GM23248 (cell line): ENCODE measurements around the gene JKAMP. TPM values are rescaled to one million over a fixed set of nuclear protein-coding genes. Genes with fewer than 3 reads are reported as not detected.
"Not testable (repeated sequence)": the region's sequence is repeated elsewhere in the genome, so short reads cannot be mapped to it uniquely, and the experiment has no call there.

Experiments
- DNase-seq: peaks from one replicate; pipeline ENCODE4 v3.0.0-alpha.2; 2015
- H2AFZ ChIP-seq: fragments of 200-600 bp; sonication (generic); 2 replicates; pipeline ENCODE4 v1.6.1; 2016; ENCODE audit warnings: antibody characterized with exemption
- H3F3A ChIP-seq: fragments of 200-600 bp; sonication (generic); 2 replicates; pipeline ENCODE4 v1.6.1; 2016; ENCODE audit warnings: mild to moderate bottlenecking, antibody characterized with exemption, mixed run types; ENCODE audit not compliant: insufficient read depth
- H3K27ac ChIP-seq: fragments of 200-600 bp; sonication (generic); 2 replicates; pipeline ENCODE4 v1.5.1; 2016; ENCODE audit warnings: mild to moderate bottlenecking
- H3K27me3 ChIP-seq: fragments of 200-600 bp; sonication (generic); replicated peaks from 2 replicates; pipeline ENCODE4 v1.6.1; 2016; ENCODE audit warnings: mild to moderate bottlenecking; ENCODE audit not compliant: insufficient read depth
- H3K36me3 ChIP-seq: fragments of 200-600 bp; sonication (generic); 2 replicates; pipeline ENCODE4 v1.6.1; 2016; ENCODE audit warnings: low read depth, mild to moderate bottlenecking
- H3K4me1 ChIP-seq: fragments of 200-600 bp; sonication (generic); 2 replicates; pipeline ENCODE4 v1.6.1; 2016; ENCODE audit warnings: mild to moderate bottlenecking; ENCODE audit not compliant: insufficient read depth
- H3K4me2 ChIP-seq: fragments of 200-600 bp; sonication (generic); one replicate; pipeline ENCODE4 v1.6.1; 2016; ENCODE audit warnings: mild to moderate bottlenecking; ENCODE audit not compliant: unreplicated experiment
- H3K4me3 ChIP-seq: fragments of 200-600 bp; sonication (generic); 2 replicates; pipeline ENCODE4 v1.5.1; 2016; ENCODE audit warnings: mild to moderate bottlenecking
- H3K79me2 ChIP-seq: fragments of 200-600 bp; sonication (generic); 2 replicates; pipeline ENCODE4 v1.6.1; 2016; ENCODE audit warnings: mild to moderate bottlenecking; ENCODE audit not compliant: insufficient read depth
- H3K9ac ChIP-seq: fragments of 200-600 bp; sonication (generic); 2 replicates; pipeline ENCODE4 v1.6.1; 2016; ENCODE audit warnings: mild to moderate bottlenecking
- H3K9me2 ChIP-seq: fragments of 200-600 bp; sonication (generic); 2 replicates; pipeline ENCODE4 v1.6.1; 2016; ENCODE audit warnings: mixed run types, mild to moderate bottlenecking, moderate library complexity; ENCODE audit not compliant: insufficient read depth
- H3K9me3 ChIP-seq: fragments of 200-600 bp; sonication (generic); one replicate; pipeline ENCODE4 v1.6.1; 2017; ENCODE audit warnings: low read depth
- H4K20me1 ChIP-seq: fragments of 200-600 bp; sonication (generic); 2 replicates; pipeline ENCODE4 v1.6.0; 2016; ENCODE audit not compliant: insufficient read depth
- EZH2 ChIP-seq: fragments of 200-600 bp; sonication (generic); IDR thresholded peaks from 2 replicates; pipeline ENCODE4 v1.6.1; 2018; ENCODE audit warnings: antibody characterized with exemption, mild to moderate bottlenecking; ENCODE audit not compliant: insufficient read depth, poor library complexity, severe bottlenecking
- EZH2phosphoT487 ChIP-seq: fragments of 200-600 bp; sonication (generic); IDR thresholded peaks from 2 replicates; pipeline ENCODE4 v1.6.1; 2018; ENCODE audit warnings: antibody characterized with exemption, moderate library complexity, mild to moderate bottlenecking, low read depth; ENCODE audit not compliant: insufficient read depth
- WGBS, 2 experiments: methylation state at CpG; one replicate each; pipeline ENCODE4 v1.1.6; 2015 to 2017; ENCODE audit warnings: low lambda C conversion rate in 2 of 2, low coverage in 1 of 2; ENCODE audit errors: missing lambda C conversion rate in 2 of 2; 5-methylcytosine and 5-hydroxymethylcytosine counted together
- in situ Hi-C: fragments of 300-500 bp; cut with MboI; formaldehyde crosslinking; loops from 2 replicates; pipeline ENCODE4 v1.15.0; 2020
- polyA plus RNA-seq: library from polyadenylated mRNA; unstranded; fragments of >200 nt; fragmentation: Nextera tagmentation; extraction: Ambion mirVana; gene quantifications from 2 replicates; pipeline ENCODE4 v1.2.1, GENCODE V29; 2016
- total RNA-seq: library from RNA; depleted of rRNA; stranded (reverse); fragments of >200 nt; shearing (Covaris generic); gene quantifications from 2 replicates; pipeline ENCODE4 v1.2.3, GENCODE V29; 2014

JKAMP gene
- total and polyA plus RNA-seq, 2 experiments from 2014 or later: 93.4 to 120 TPM

- Histone ChIP-seq H3F3A (peaks cover 37% of the 10 kb centered on the region), H3K36me3 (no peaks in the 10 kb centered on the region), H3K4me3 (peak overlapping the region; percentile 18), H3K27ac (peak overlapping the region; percentile 58), H3K4me2 (peak overlapping the region; percentile 61), H3K9me3 (no peaks in the 10 kb centered on the region), H3K27me3 (no peaks in the 10 kb centered on the region), H3K79me2 (no peaks in the 10 kb centered on the region), H2AFZ (no peak overlapping the region), H3K4me1 (peaks cover 45% of the 10 kb centered on the region), H3K9me2 (no peaks in the 10 kb centered on the region), H3K9ac (0 out of 2 replicates have a peak overlapping the region, but pooled peaks have one; percentile 13), H4K20me1 (no peaks in the 10 kb centered on the region)
- in situ Hi-C loops: loop anchor here (25.0 kb wide), 2 partner anchors 802 to 952 kb away; partner anchors contain the start of gene DACT1
- 22 to 24% methylated on average over 5 of the region's 5 CpGs for WGBS, 2 experiments
- TF ChIP-seq EZH2 (no peak), EZH2phosphoT487 (no peak)
- DNase-seq: peak; percentile 65
Measured at GRCh38 chr14:59439256-59439965, 44.9 kb upstream of the JKAMP start.

DNA sequence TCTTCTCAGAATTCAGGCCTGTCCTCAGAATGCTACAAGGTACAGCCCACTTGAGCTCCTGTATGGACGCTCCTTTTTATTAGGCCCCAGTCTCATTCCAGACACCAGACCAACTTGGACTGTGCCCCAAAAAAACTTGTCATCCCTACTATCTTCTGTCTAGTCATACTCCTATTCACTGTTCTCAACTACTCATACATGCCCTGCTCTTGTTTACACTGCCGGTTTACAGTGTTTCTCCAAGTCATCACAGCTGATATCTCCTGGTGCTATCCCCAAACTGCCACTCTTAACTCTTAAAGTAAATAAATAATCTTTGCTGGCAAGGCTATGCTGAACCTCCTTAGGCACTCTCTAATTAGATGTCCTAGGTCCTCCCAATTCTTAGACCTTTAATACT, 35.6 kb upstream of the JKAMP start:
- in situ Hi-C loops: loop anchor here (10.0 to 25.0 kb wide), 3 partner anchors 414 to 961 kb away; partner anchors contain the start of gene DACT1
- H3K27me3 ChIP-seq: not testable (repeated sequence)

GRCh38 chr14:59450716-59451115, 33.6 kb upstream of the JKAMP start:
- H3K9ac ChIP-seq: no peak overlapping the region
- no peak overlapping the region for H3K4me3 ChIP-seq
- no peaks in the 10 kb centered on the region for H3K9me2 ChIP-seq
- H3K27ac ChIP-seq: no peak overlapping the region
- no peaks in the 10 kb centered on the region for H3K27me3 ChIP-seq
- H4K20me1 ChIP-seq: no peaks in the 10 kb centered on the region
- H3K36me3 ChIP-seq: no peaks in the 10 kb centered on the region
- in situ Hi-C loops: no loop called here
- H3K4me2 ChIP-seq: no peak overlapping the region
- H3K9me3 ChIP-seq: no peaks in the 10 kb centered on the region
- 91 to 97% methylated on average over 3 of the region's 3 CpGs for WGBS, 2 experiments
- DNase-seq: no peak
- H2AFZ ChIP-seq: no peak overlapping the region
- H3K4me1 ChIP-seq: peaks cover 38% of the 10 kb centered on the region
- TF ChIP-seq EZH2phosphoT487: no peak
- no peak for TF ChIP-seq EZH2
- peaks cover 24% of the 10 kb centered on the region for H3F3A ChIP-seq
- no peaks in the 10 kb centered on the region for H3K79me2 ChIP-seq

More for the DNA sequence above, 35.6 kb upstream of the JKAMP start:
- 76 to 80% methylated on average over 2 of the region's 2 CpGs for WGBS, 2 experiments
- not testable (repeated sequence) for DNase-seq, H3K9me2 ChIP-seq, H2AFZ ChIP-seq, H3K79me2 ChIP-seq, H3F3A ChIP-seq, H3K36me3 ChIP-seq, H3K4me3 ChIP-seq, H3K27ac ChIP-seq, H3K4me2 ChIP-seq, H3K9me3 ChIP-seq, H4K20me1 ChIP-seq, H3K9ac ChIP-seq
- H3K4me1 ChIP-seq: peaks cover 19% of the 10 kb centered on the region

DNA sequence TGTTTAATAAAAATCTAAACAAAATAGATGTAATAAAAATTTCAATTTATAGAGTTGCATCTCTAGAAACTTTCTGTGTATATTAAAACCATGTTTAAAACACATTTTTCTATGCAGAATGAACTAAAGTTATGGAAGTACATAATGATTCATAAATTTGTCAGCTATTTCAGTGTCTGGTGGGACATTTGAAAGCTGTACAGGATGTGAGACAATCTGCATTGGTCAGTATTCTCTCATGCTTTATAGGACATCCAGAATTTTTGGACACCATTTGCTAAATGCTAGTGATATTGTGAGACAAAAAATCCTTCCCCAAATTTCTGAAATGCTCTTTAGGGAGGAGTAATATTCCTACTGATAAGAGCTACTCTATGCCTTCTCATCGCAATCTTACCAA, 32.5 kb upstream of the JKAMP start:
- no peak overlapping the region for H2AFZ ChIP-seq
- in situ Hi-C loops: no loop called here
- H3K79me2 ChIP-seq: no peaks in the 10 kb centered on the region
- peaks cover 10% of the 10 kb centered on the region for H3K36me3 ChIP-seq
- H3K4me2 ChIP-seq: no peak overlapping the region
- H3K9me3 ChIP-seq: no peaks in the 10 kb centered on the region
- H3K9me2 ChIP-seq: no peaks in the 10 kb centered on the region
- no peak for TF ChIP-seq EZH2
- no peak for TF ChIP-seq EZH2phosphoT487
- H4K20me1 ChIP-seq: no peaks in the 10 kb centered on the region
- peaks cover 41% of the 10 kb centered on the region for H3K4me1 ChIP-seq
- peaks cover 35% of the 10 kb centered on the region for H3F3A ChIP-seq
- H3K27me3 ChIP-seq: no peaks in the 10 kb centered on the region
- 100% methylated on average over 1 of the region's 1 CpG for WGBS, 2 experiments
- no peak overlapping the region for H3K9ac ChIP-seq
- DNase-seq: no peak
- H3K4me3 ChIP-seq: no peak overlapping the region
- H3K27ac ChIP-seq: no peak overlapping the region
